ENCODE data around the gene ARFGEF3. TPM values are rescaled to one million over a fixed set of nuclear protein-coding genes. Genes with fewer than 3 reads are reported as not detected.

Gene ARFGEF3
- total and polyA plus RNA-seq, 4 donors, result 0.06 to 0.33 (median 0.16) TPM

DNA sequence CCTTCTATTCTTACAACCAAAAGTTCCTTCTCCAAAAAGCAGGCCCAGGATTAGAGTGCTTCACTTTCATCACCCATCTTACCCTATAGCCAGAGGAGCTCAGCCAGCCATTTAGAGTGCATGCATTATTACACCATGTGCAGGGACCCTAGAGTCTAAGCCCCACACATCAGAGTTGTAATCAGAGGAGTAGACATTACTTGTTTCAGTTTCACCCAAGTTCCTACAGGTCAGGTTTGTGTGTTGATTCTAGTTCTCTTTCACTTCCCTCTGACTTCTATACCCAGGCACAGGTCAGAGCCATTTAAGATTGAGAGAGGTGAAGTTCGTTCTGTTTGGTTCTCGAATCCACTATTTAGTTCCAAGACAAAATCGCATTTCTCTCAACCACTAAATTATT, 16.3 kb upstream of the ARFGEF3 start:
- TF ChIP-seq FOXA1 (IDR thresholded peaks at IDR 0.05), result no peak
- H3K36me3 ChIP-seq (ENCODE audit: control insufficient read depth in 4 of 4, insufficient read depth in 3 of 4, low read depth in 1 of 4, low read length in 3 of 4), result no peaks in the 10 kb centered on the region
- no peak overlapping the region for H3K4me3 ChIP-seq (ENCODE audit: low read depth in 1 of 3, low read length in 3 of 3)
- H3K4me1 ChIP-seq (ENCODE audit: control insufficient read depth in 4 of 4, insufficient read depth in 4 of 4, low read length in 3 of 4), result no peaks in the 10 kb centered on the region
- no peaks in the 10 kb centered on the region for H3K27me3 ChIP-seq (ENCODE audit: control insufficient read depth in 4 of 4, insufficient read depth in 4 of 4, low read length in 3 of 4)
- DNase-seq (ENCODE audit: low spot score), result no peak
- WGBS, result 90% methylated on average over 3 of the region's 3 CpGs
- H3K9ac ChIP-seq (ENCODE audit: low read depth in 1 of 2, low read length in 2 of 2), result no peak overlapping the region
- H3K27ac ChIP-seq (ENCODE audit: low read depth in 1 of 2, low read length in 2 of 2), result no peak overlapping the region
- no peaks in the 10 kb centered on the region for H3K9me3 ChIP-seq (ENCODE audit: control insufficient read depth in 4 of 4, low read length in 3 of 4)

DNA sequence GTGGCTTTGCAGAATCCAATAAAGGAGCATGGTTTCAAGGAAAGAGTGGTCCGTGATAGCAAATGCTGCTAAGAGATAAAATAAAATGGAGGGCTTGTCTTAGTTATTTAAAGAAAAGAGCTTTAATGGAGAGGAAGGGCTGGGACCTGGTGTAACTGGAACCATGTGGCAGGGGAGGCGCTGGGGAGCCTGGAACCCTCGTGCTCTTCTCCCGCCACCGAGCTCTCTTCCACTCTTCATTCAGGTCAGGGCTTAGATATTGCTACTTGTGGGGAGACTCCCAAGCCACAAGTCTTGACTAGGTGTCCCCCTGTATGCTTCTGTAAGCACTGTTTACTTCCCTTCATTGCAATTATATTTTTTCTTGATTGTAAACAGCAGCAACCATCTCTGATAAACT, 15.2 kb upstream of the ARFGEF3 start:
- Histone ChIP-seq H3K36me3 (ENCODE audit: control insufficient read depth in 4 of 4, insufficient read depth in 3 of 4, low read depth in 1 of 4, low read length in 3 of 4) (no peaks in the 10 kb centered on the region), H3K27me3 (ENCODE audit: control insufficient read depth in 4 of 4, insufficient read depth in 4 of 4, low read length in 3 of 4) (no peaks in the 10 kb centered on the region), H3K9me3 (ENCODE audit: control insufficient read depth in 4 of 4, low read length in 3 of 4) (no peaks in the 10 kb centered on the region), H3K27ac (ENCODE audit: low read depth in 1 of 2, low read length in 2 of 2) (no peak overlapping the region), H3K4me1 (ENCODE audit: control insufficient read depth in 4 of 4, insufficient read depth in 4 of 4, low read length in 3 of 4) (no peaks in the 10 kb centered on the region), H3K9ac (ENCODE audit: low read depth in 1 of 2, low read length in 2 of 2) (no peak overlapping the region), H3K4me3 (ENCODE audit: low read depth in 1 of 3, low read length in 3 of 3) (no peak overlapping the region)
- DNase-seq (ENCODE audit: low spot score), result no peak
- 92% methylated on average over 5 of the region's 5 CpGs for WGBS
- TF ChIP-seq, protein P1, sequence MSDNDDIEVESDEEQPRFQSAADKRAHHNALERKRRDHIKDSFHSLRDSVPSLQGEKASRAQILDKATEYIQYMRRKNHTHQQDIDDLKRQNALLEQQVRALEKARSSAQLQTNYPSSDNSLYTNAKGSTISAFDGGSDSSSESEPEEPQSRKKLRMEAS (IDR thresholded peaks at IDR 0.05), result no peak
- TF ChIP-seq, protein P2, sequence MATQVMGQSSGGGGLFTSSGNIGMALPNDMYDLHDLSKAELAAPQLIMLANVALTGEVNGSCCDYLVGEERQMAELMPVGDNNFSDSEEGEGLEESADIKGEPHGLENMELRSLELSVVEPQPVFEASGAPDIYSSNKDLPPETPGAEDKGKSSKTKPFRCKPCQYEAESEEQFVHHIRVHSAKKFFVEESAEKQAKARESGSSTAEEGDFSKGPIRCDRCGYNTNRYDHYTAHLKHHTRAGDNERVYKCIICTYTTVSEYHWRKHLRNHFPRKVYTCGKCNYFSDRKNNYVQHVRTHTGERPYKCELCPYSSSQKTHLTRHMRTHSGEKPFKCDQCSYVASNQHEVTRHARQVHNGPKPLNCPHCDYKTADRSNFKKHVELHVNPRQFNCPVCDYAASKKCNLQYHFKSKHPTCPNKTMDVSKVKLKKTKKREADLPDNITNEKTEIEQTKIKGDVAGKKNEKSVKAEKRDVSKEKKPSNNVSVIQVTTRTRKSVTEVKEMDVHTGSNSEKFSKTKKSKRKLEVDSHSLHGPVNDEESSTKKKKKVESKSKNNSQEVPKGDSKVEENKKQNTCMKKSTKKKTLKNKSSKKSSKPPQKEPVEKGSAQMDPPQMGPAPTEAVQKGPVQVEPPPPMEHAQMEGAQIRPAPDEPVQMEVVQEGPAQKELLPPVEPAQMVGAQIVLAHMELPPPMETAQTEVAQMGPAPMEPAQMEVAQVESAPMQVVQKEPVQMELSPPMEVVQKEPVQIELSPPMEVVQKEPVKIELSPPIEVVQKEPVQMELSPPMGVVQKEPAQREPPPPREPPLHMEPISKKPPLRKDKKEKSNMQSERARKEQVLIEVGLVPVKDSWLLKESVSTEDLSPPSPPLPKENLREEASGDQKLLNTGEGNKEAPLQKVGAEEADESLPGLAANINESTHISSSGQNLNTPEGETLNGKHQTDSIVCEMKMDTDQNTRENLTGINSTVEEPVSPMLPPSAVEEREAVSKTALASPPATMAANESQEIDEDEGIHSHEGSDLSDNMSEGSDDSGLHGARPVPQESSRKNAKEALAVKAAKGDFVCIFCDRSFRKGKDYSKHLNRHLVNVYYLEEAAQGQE (IDR thresholded peaks at IDR 0.05), result no peak
- TF ChIP-seq TAF1 (conservative IDR thresholded peaks at IDR 0.05), result no peak
- no peak for TF ChIP-seq RAD21 (IDR thresholded peaks at IDR 0.05)
- no peak for TF ChIP-seq HNF4A (conservative IDR thresholded peaks at IDR 0.05)
- TF ChIP-seq YY1 (IDR thresholded peaks at IDR 0.05), result no peak
- TF ChIP-seq GABPA (IDR thresholded peaks at IDR 0.05 in 1 of 2, conservative IDR thresholded peaks at IDR 0.05 in 1 of 2), result no peak
- TF ChIP-seq, protein P3, sequence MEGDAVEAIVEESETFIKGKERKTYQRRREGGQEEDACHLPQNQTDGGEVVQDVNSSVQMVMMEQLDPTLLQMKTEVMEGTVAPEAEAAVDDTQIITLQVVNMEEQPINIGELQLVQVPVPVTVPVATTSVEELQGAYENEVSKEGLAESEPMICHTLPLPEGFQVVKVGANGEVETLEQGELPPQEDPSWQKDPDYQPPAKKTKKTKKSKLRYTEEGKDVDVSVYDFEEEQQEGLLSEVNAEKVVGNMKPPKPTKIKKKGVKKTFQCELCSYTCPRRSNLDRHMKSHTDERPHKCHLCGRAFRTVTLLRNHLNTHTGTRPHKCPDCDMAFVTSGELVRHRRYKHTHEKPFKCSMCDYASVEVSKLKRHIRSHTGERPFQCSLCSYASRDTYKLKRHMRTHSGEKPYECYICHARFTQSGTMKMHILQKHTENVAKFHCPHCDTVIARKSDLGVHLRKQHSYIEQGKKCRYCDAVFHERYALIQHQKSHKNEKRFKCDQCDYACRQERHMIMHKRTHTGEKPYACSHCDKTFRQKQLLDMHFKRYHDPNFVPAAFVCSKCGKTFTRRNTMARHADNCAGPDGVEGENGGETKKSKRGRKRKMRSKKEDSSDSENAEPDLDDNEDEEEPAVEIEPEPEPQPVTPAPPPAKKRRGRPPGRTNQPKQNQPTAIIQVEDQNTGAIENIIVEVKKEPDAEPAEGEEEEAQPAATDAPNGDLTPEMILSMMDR (IDR thresholded peaks at IDR 0.05; ENCODE audit: low read depth, low read length, missing input control), result no peak

DNA sequence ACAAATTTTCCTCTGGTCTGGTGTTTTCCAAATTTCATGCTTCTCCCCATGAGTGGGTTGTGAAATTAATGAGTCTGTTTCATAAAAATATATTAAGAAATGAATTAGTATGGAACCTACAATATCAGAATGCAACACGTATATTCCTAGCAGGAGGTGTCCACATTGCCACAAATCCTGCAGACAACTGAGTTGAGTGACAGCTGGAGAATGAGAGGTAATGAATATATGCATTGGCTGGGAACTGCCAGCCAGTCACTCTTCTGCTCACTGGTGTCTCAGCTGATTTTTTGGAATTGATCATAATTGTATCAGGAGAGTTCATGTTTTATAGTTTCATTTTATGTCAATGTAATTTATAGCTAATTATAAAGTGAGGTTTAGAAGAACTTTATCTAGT, 6.3 kb upstream of the ARFGEF3 start:
- no peak overlapping the region for H3K4me3 ChIP-seq (ENCODE audit: low read depth in 1 of 3, low read length in 3 of 3)
- H3K36me3 ChIP-seq (ENCODE audit: control insufficient read depth in 4 of 4, insufficient read depth in 3 of 4, low read depth in 1 of 4, low read length in 3 of 4), result no peaks in the 10 kb centered on the region
- no peak overlapping the region for H3K27ac ChIP-seq (ENCODE audit: low read depth in 1 of 2, low read length in 2 of 2)
- no peaks in the 10 kb centered on the region for H3K4me1 ChIP-seq (ENCODE audit: control insufficient read depth in 4 of 4, insufficient read depth in 4 of 4, low read length in 3 of 4)
- no peak overlapping the region for H3K9ac ChIP-seq (ENCODE audit: low read depth in 1 of 2, low read length in 2 of 2)
- H3K27me3 ChIP-seq (ENCODE audit: control insufficient read depth in 4 of 4, insufficient read depth in 4 of 4, low read length in 3 of 4), result peaks cover 0 to under 1% (median 0%) of the 10 kb centered on the region in 4 donors
- DNase-seq (ENCODE audit: low spot score), result no peak
- TF ChIP-seq RXRA (IDR thresholded peaks at IDR 0.05), result no peak
- no peak for TF ChIP-seq FOXA2 (IDR thresholded peaks at IDR 0.05)
- no peak for TF ChIP-seq JUND (IDR thresholded peaks at IDR 0.05)
- WGBS, result 86% methylated on average over 1 of the region's 1 CpG
- H3K9me3 ChIP-seq (ENCODE audit: control insufficient read depth in 4 of 4, low read length in 3 of 4), result peaks cover 0 to 11% (median under 1%) of the 10 kb centered on the region in 4 donors
